ENCODE measurements around the gene MAN2C1.
"Not testable (repeated sequence)": the region's sequence is repeated elsewhere in the genome, so short reads cannot be mapped to it uniquely, and the experiment has no call there.

MAN2C1 gene

DNA sequence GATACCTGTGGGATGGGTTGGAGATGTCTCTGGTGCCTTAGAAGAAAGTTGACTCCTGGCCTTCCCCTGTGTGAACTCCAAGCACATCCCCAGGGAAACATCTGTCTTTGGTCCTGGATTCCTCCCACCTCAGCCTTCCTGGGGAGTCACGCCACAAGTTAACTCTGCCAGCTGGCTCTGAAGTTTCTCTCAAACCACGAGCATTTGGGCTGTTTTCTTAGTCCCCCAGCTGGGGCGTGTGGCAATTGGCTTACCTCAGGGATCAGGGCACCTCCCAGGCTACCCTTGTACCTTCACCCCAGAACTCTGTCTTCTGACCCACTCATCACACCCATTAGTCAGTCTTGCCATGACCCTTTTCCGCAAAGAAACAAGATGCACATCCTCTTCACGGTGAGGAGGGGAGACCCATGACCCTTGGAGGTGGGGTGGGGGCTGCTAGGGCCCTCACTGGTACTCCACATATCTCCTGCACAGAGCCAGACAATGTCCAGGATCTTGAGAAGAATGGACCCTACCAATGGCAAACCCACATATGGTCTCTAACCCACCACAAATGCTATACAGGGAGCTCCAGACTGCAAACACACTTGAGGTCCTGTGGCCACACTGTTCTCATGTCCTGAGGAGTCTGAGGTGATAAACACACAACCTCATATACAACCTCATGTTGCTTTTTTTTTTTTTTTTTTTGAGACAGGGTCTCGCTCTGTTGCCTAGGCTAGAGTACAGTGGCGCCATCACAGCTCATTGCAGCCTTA is 17.6 kb downstream of the MAN2C1 start:
- Histone ChIP-seq H3K4me3 (ENCODE audit: low read depth, low read length) (no peak overlapping the region), H3K36me3 (ENCODE audit: control insufficient read depth, insufficient read depth, low read length) (no peaks in the 10 kb centered on the region), H3K27me3 (ENCODE audit: control insufficient read depth, insufficient read depth, low read length) (no peaks in the 10 kb centered on the region), H2AFZ (no peak overlapping the region), H3K4me1 (no peaks in the 10 kb centered on the region), H3K79me2 (no peaks in the 10 kb centered on the region), H3K9ac (no peak overlapping the region), H3K27ac (no peak overlapping the region), H3K4me2 (ENCODE audit: low read length) (no peak overlapping the region), H3K9me3 (ENCODE audit: control insufficient read depth, low read length) (no peaks in the 10 kb centered on the region)
- no peak for TF ChIP-seq CTCF (IDR thresholded peaks at IDR 0.05)

DNA sequence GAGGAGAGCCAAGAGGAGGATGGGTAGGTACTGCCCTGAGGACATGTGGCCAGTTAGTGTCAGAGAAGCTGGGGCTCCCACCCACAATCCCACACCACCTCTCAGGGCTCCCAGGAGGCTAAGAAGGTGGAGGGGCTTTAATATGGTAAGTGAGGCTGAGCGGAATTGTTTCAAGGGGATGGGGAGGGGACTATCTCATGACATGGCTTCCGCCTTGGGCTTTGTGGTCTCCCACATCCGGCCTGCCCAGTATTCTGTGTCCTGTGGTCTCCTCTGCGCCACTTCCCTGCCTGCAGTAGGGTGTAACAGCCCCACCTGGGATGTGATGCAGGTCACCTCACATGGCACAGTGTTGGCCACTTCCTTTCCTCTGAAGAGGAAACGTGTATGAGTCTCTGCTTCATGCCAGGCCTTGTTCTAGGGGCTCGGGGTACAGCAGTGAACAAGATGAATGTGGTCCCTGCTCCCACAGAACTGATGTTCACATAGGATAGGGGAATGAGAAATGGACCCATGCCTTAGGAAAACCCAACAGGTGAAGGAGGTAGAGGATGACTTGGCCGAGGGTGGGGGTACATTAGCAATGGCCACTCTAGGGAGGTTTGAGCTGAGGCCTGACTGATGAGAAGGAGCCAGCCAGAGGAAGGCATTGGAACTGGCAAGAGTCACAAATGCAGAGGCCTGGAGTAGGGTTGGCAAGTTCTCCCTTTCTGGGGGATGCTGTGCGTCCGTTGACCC is 18.4 kb downstream of the MAN2C1 start:
- no peak overlapping the region for H3K4me3 ChIP-seq (ENCODE audit: low read depth, low read length)
- no peak overlapping the region for H2AFZ ChIP-seq
- H3K27me3 ChIP-seq (ENCODE audit: control insufficient read depth, insufficient read depth, low read length) = no peaks in the 10 kb centered on the region
- H3K36me3 ChIP-seq (ENCODE audit: control insufficient read depth, insufficient read depth, low read length) = no peaks in the 10 kb centered on the region
- H3K4me2 ChIP-seq (ENCODE audit: low read length) = no peak overlapping the region
- H3K4me1 ChIP-seq = no peaks in the 10 kb centered on the region
- no peak for TF ChIP-seq CTCF (IDR thresholded peaks at IDR 0.05)
- H3K79me2 ChIP-seq = no peaks in the 10 kb centered on the region
- H3K9me3 ChIP-seq (ENCODE audit: control insufficient read depth, low read length) = no peaks in the 10 kb centered on the region
- H3K9ac ChIP-seq = no peak overlapping the region
- H3K27ac ChIP-seq = no peak overlapping the region

GRCh38 chr15:75349351-75349669 is 19.1 kb downstream of the MAN2C1 start:
- not testable (repeated sequence) for H3K36me3 ChIP-seq (ENCODE audit: control insufficient read depth, insufficient read depth, low read length); H2AFZ ChIP-seq; H3K4me1 ChIP-seq; H3K4me3 ChIP-seq (ENCODE audit: low read depth, low read length); H3K27ac ChIP-seq; H3K9me3 ChIP-seq (ENCODE audit: control insufficient read depth, low read length); H3K27me3 ChIP-seq (ENCODE audit: control insufficient read depth, insufficient read depth, low read length); H3K4me2 ChIP-seq (ENCODE audit: low read length); H3K9ac ChIP-seq; H3K79me2 ChIP-seq

DNA sequence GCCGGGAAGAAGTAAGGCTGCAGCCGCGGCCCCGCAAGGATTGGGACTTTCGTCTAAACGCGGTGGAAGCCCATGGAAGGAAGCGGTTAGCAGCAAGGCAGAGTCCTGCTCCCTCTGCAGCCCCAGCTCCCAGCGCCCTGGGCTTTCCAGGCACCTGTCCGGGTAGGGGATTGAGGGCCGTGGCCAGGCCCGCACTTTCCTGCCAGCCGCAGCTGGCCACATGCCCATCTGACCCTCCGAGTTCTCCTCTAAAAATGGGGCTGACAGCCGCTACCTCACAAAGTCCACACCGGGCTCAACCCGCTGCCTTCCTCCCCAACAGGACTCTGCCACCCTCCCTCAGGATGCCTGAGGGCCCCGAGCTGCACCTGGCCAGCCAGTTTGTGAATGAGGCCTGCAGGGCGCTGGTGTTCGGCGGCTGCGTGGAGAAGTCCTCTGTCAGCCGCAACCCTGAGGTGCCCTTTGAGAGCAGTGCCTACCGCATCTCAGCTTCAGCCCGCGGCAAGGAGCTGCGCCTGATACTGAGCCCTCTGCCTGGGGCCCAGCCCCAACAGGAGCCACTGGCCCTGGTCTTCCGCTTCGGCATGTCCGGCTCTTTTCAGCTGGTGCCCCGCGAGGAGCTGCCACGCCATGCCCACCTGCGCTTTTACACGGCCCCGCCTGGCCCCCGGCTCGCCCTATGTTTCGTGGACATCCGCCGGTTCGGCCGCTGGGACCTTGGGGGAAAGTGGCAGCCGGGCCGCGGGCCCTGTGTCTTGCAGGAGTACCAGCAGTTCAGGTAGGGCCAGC is 19.7 kb downstream of the MAN2C1 start:
- Histone ChIP-seq H3K79me2 (no peaks in the 10 kb centered on the region), H3K9me3 (ENCODE audit: control insufficient read depth, low read length) (no peaks in the 10 kb centered on the region), H3K4me1 (no peaks in the 10 kb centered on the region), H3K27me3 (ENCODE audit: control insufficient read depth, insufficient read depth, low read length) (no peaks in the 10 kb centered on the region), H3K36me3 (ENCODE audit: control insufficient read depth, insufficient read depth, low read length) (no peaks in the 10 kb centered on the region), H3K9ac (peak overlapping the region; percentile 28), H3K27ac (peak overlapping the region; percentile 53), H3K4me3 (ENCODE audit: low read depth, low read length) (peak overlapping the region; percentile 81), H2AFZ (peak overlapping the region; percentile 91), H3K4me2 (ENCODE audit: low read length) (peak overlapping the region; percentile 99)
- no peak for TF ChIP-seq CTCF (IDR thresholded peaks at IDR 0.05)

- H3K4me1 ChIP-seq = no peaks in the 10 kb centered on the region
- H3K4me2 ChIP-seq (ENCODE audit: low read length) = peak overlapping the region; percentile 99
- H3K36me3 ChIP-seq (ENCODE audit: control insufficient read depth, insufficient read depth, low read length) = no peaks in the 10 kb centered on the region
- H3K4me3 ChIP-seq (ENCODE audit: low read depth, low read length) = peak overlapping the region; percentile 81
- H3K79me2 ChIP-seq = no peaks in the 10 kb centered on the region
- TF ChIP-seq CTCF (IDR thresholded peaks at IDR 0.05) = no peak
- peak overlapping the region; percentile 53 for H3K27ac ChIP-seq
- no peaks in the 10 kb centered on the region for H3K9me3 ChIP-seq (ENCODE audit: control insufficient read depth, low read length)
- H3K27me3 ChIP-seq (ENCODE audit: control insufficient read depth, insufficient read depth, low read length) = no peaks in the 10 kb centered on the region
- peak overlapping the region; percentile 91 for H2AFZ ChIP-seq
- peak overlapping the region; percentile 28 for H3K9ac ChIP-seq
These were observed 20.3 kb downstream of the MAN2C1 start for GRCh38 chr15:75348034-75348561.

Measured in parathyroid adenoma (tissue), 2 donors.